Placental epithelial cell (primary cell): ENCODE measurements around the gene HRH3. TPM values are rescaled to one million over a fixed set of nuclear protein-coding genes. Genes with fewer than 3 reads are reported as not detected.

Experiments
- total RNA-seq: library from RNA; depleted of rRNA; stranded (reverse); fragments of >200 nt; gene quantifications from 2 replicates; pipeline ENCODE4 v1.2.3, GENCODE V29; 2012

HRH3 gene
- total RNA-seq, result not detected in 2 replicates

DNA sequence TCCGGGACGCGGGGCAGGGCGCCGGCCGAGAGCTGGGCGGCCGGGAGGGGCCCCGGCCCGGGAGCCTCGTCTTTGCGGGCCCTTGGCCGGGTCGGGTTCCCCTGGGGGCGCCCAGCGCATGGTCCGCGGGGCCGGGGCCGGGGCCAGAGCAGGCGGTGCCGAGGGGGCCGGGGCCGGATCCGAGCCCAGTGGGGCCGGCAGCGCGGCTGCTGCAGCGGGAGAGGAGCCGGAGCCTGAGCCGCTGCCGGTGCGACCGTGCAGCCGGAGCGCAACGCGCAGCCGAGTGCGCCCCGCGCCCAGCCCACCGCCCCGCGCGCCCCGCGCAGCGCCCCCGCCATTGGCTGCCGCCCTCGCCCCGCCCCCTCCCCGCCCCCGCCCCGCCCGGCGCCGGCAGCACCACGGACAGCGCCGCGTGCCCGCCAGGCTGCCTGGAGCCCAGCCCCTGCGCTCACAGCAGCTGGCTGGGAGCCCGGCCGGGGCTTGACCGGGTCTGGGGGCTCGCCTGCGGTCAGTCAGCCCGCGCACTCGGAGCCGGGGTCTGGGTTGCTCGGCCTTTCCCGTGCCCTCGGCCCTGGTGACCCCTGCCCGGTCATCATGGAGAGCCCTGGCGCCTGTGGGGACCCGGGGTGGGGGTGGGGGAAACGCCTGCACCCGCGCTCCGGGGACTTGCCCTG, at the start of gene HRH3:
Gene HRH3 (minus strand): TSS at position 287 of the 674 bp plus-strand sequence. CDS start 308 bp downstream, outside the sequence.

DNA sequence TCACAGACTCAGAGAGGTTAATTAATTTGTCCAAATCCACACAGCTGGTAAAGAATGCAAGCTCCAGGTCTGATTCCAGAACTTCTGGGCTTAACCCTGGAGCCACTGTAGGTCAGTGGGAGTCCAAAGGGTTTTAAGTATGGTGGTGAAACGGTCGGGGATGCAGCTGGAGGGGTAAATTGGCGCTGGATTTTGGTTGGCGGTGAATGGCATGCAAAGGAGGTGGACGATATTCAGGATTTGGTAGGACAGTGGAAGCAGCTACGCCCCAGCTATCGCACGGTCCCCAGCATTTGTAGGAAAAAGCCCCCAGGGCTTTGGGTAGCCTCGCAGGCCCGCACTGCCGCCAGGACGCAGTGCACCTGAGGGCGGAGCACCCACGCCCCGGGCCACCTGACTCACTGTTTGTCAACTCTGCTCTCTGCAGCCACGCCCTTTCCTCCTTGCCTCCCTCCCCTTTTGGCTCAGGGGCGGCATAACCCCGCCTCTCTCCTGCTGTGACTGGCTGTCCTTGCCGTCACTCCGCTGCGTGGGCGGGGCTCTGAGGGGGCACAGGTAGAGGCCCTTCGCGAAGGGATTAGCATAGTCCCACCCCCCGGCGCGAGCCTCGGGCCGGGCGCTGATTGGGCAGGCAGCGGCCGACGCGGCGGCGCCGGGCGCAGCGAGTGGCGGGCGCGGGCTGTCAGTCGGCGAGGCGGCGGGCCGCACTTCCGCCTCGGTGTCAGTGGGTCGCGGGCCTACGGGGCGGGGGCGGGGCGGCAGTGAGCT, 17.9 kb upstream of the HRH3 start, which contains the start of gene OSBPL2:
Gene OSBPL2 (plus strand): TSS at position 721 of the 768 bp plus-strand sequence. CDS start 17,664 bp downstream, outside the sequence.

DNA sequence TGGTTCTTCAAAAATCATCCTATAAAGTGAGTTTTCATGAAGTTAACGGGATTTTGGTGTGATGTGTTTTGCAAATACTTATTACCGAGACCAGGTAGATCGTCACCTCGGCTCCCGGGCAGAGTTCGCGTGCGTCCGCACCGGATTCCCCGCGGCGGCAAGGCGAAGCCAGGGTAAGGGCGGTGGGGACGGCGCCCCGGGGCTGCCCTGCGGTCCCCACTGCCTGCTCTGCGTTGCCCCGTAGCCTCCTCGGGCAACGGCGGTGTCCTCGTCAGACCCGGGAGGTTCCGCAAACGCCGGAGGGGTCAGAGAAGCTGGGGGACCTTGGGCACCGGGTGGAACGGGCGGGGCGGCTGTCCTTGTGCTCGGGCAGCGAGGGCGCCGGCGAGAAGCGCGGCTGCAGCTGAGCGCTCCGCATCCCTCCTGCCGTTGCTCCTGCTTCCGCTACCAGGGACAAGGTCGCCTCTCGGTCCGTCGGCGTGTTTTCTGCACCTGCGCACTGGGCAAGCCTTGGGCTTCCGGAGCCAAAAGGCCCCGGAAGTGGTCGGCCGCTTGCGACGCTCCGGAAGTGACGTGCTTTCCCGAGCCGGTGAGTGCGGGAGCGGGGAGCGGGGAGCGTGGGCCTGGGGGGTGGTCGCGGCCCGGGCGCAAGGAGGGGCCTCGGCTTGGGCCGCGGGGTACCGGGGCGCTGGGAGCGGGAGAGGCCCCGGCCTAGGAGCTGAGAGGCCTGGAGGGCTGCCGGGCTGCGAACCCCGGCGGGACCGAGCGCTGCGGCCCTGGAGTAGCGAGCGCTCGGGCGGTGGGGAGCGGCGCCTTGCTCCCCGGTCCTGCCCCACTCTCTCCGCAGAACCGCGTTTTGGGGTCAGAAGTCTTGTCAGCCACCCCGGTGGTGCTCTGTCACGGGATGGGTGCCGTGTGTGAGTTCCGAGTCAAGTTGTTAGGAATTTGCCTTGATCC, 37.3 kb downstream of the HRH3 start, which contains the start of gene MTG2:
Gene MTG2 (plus strand): TSS at position 560 of the 957 bp plus-strand sequence. CDS start 10,393 bp downstream, outside the sequence.

Other genes starting within 250 kb of the HRH3 start
- 6.0 and 7.1 TPM in 2 replicates for gene TAF4, start 154.4 kb downstream of the HRH3 start, total RNA-seq
- 26.3 and 31.8 TPM in 2 replicates for gene LSM14B, start 97.8 kb downstream of the HRH3 start, total RNA-seq
- 141 and 276 TPM in 2 replicates for gene PSMA7, start 76.9 kb downstream of the HRH3 start, total RNA-seq
- gene SS18L1, start 76.5 kb downstream of the HRH3 start, total RNA-seq, result 11.8 and 16.5 TPM in 2 replicates
- gene MTG2, start 37.2 kb downstream of the HRH3 start, total RNA-seq, result 20.8 and 22.6 TPM in 2 replicates
- gene OSBPL2, start 18.2 kb upstream of the HRH3 start, total RNA-seq, result 36.9 and 37.4 TPM in 2 replicates
- 75.8 and 144 TPM in 2 replicates for gene ADRM1, start 82.7 kb upstream of the HRH3 start, total RNA-seq
- 27.9 and 36.9 TPM in 2 replicates for gene LAMA5, start 147.0 kb upstream of the HRH3 start, total RNA-seq
- gene RPS21, start 166.8 kb upstream of the HRH3 start, total RNA-seq, result 768 and 1,032 TPM in 2 replicates
- 2.4 and 3.1 TPM in 2 replicates for gene CABLES2, start 187.0 kb upstream of the HRH3 start, total RNA-seq
- 2.4 and 3.5 TPM in 2 replicates for gene RBBP8NL, start 207.3 kb upstream of the HRH3 start, total RNA-seq